Cardiac muscle cell (in vitro differentiated cells and primary cell): ENCODE results near the gene ARL3. TPM values are rescaled to one million over a fixed set of nuclear protein-coding genes. Genes with fewer than 3 reads are reported as not detected.
A peak's percentile ranks its signal among the peaks of the same experiment; 100 is the strongest.

Experiments
- DNase-seq, 2 donors: peaks; one replicate each; pipeline versions ENCODE4 v3.0.0 to v3.0.0-alpha.2; 2010 to 2017; ENCODE audit warnings: low read depth in 1 of 2, low spot score in 1 of 2
- H3K27ac ChIP-seq: fragments of 200-600 bp; sonication (generic); 2 replicates; pipeline ENCODE4 v1.5.1; 2016
- H3K27me3 ChIP-seq: fragments of 200-600 bp; sonication (generic); 2 replicates; pipeline ENCODE4 v1.6.0; 2016; ENCODE audit warnings: control low read depth
- H3K36me3 ChIP-seq: fragments of 200-600 bp; sonication (generic); 2 replicates; pipeline ENCODE4 v1.5.1; 2016; ENCODE audit warnings: control low read depth
- H3K4me1 ChIP-seq: fragments of 200-600 bp; sonication (generic); 2 replicates; pipeline ENCODE4 v1.8.1; 2017; ENCODE audit warnings: low read depth, mild to moderate bottlenecking, mixed run types
- H3K4me3 ChIP-seq: fragments of 200-600 bp; sonication (generic); 2 replicates; pipeline ENCODE4 v1.5.1; 2016; ENCODE audit warnings: mild to moderate bottlenecking
- H3K9me3 ChIP-seq: fragments of 200-600 bp; sonication (generic); 2 replicates; pipeline ENCODE4 v1.5.1; 2017; ENCODE audit warnings: low read depth, mild to moderate bottlenecking, control low read depth
- polyA plus RNA-seq: library from polyadenylated mRNA; unstranded; fragments of >200 nt; fragmentation: Nextera tagmentation; extraction: Ambion mirVana; gene quantifications from 2 replicates; pipeline ENCODE4 v1.2.1, GENCODE V29; 2016
- total RNA-seq: library from RNA; depleted of rRNA; stranded (reverse); fragments of >200 nt; gene quantifications from 2 replicates; pipeline ENCODE4 v1.2.3, GENCODE V29; 2016
- TF ChIP-seq, protein P1 (sequence below): IDR thresholded peaks from 2 replicates; pipeline ENCODE4 v1.5.1; 2012; ENCODE audit warnings: low read depth, mild to moderate bottlenecking, low read length

Gene ARL3
- total and polyA plus RNA-seq, 2 experiments from 2014 or later: 16.3 to 47.3 TPM

DNA sequence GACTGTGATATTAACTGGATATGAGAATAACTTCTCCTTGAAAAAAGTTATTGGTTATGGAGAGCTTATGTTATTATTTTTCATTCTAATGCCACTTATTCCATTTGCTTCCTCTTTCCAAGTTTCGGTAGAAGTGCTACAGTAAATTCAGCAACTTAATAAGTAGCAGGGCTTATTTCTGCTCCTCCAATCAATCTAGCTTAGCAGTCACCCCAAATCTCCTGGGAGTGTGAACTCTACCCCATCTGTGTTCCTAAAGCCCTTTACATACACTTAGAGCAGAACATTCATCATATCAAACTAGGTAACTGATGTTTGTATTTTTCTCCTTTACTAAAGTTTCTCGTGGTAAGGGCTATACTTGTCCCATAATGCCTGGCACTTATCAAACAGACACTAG lies 8.7 kb downstream of the ARL3 start:
- DNase-seq: no peak
- no peaks in the 10 kb centered on the region for H3K9me3 ChIP-seq
- H3K4me3 ChIP-seq: no peak overlapping the region
- H3K4me1 ChIP-seq: peaks cover 7% of the 10 kb centered on the region
- H3K36me3 ChIP-seq: no peaks in the 10 kb centered on the region
- H3K27me3 ChIP-seq: no peaks in the 10 kb centered on the region
- TF ChIP-seq, protein P1, sequence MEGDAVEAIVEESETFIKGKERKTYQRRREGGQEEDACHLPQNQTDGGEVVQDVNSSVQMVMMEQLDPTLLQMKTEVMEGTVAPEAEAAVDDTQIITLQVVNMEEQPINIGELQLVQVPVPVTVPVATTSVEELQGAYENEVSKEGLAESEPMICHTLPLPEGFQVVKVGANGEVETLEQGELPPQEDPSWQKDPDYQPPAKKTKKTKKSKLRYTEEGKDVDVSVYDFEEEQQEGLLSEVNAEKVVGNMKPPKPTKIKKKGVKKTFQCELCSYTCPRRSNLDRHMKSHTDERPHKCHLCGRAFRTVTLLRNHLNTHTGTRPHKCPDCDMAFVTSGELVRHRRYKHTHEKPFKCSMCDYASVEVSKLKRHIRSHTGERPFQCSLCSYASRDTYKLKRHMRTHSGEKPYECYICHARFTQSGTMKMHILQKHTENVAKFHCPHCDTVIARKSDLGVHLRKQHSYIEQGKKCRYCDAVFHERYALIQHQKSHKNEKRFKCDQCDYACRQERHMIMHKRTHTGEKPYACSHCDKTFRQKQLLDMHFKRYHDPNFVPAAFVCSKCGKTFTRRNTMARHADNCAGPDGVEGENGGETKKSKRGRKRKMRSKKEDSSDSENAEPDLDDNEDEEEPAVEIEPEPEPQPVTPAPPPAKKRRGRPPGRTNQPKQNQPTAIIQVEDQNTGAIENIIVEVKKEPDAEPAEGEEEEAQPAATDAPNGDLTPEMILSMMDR: no peak
- H3K27ac ChIP-seq: no peak overlapping the region

GRCh38 chr10:102704915-102705314 lies 9.3 kb downstream of the ARL3 start:
- DNase-seq: peak in 1 of 2 donors; percentile 40
- Histone ChIP-seq H3K9me3 (no peaks in the 10 kb centered on the region), H3K27ac (no peak overlapping the region), H3K36me3 (no peaks in the 10 kb centered on the region), H3K27me3 (no peaks in the 10 kb centered on the region), H3K4me3 (no peak overlapping the region), H3K4me1 (peaks cover under 1% of the 10 kb centered on the region)
- TF ChIP-seq, protein P1: no peak

DNA sequence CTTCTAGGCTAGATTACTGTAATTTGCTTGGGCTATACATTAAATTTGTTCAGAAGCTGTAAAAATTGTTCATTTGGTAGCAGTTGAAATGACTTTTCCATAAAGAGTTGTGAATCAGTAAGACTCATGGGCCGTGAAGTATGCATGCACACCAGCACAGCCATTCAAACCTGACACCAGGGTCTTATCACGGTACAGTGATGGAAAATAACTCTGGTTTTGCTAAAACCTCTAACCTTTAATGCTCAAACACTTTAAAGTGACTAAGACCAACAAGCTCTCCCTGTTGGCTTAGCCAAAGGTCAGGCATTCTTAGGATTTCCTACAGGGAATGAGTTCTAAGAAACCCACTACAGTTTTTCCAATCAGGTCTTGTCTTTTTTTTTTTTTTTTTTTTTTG lies 11.5 kb downstream of the ARL3 start:
- no peak for DNase-seq
- Histone ChIP-seq H3K36me3 (peaks cover 8% of the 10 kb centered on the region), H3K4me3 (no peak overlapping the region), H3K27me3 (no peaks in the 10 kb centered on the region), H3K4me1 (no peaks in the 10 kb centered on the region), H3K27ac (no peak overlapping the region), H3K9me3 (no peaks in the 10 kb centered on the region)
- TF ChIP-seq, protein P1: no peak

DNA sequence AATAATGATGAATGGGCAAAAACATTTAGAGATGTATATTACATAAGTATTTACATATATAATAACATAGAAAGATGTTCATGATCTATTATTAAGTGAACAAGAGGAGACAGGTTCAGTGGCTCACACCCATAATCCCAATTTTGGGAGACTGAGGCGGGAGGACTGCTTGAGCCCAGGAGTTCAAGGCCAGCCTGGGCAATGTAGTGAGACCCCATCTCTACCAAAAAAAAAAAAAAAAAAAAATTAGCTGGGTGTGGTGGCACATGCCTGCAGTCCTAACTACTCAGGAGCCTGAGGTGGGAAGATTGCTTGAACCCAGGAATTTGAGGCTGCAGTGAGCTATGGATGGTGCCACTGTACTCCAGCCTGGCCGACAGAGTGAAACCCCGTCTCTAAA lies 12.4 kb downstream of the ARL3 start:
- Histone ChIP-seq H3K27me3 (no peaks in the 10 kb centered on the region), H3K4me1 (no peaks in the 10 kb centered on the region), H3K9me3 (no peaks in the 10 kb centered on the region), H3K27ac (no peak overlapping the region), H3K36me3 (peaks cover 15% of the 10 kb centered on the region), H3K4me3 (no peak overlapping the region)
- TF ChIP-seq, protein P1: no peak
- DNase-seq: no peak

- H3K27me3 ChIP-seq: no peaks in the 10 kb centered on the region
- H3K9me3 ChIP-seq: no peaks in the 10 kb centered on the region
- no peak for DNase-seq
- TF ChIP-seq, protein P1: no peak
- peaks cover 19% of the 10 kb centered on the region for H3K36me3 ChIP-seq
- no peaks in the 10 kb centered on the region for H3K4me1 ChIP-seq
- H3K27ac ChIP-seq: no peak overlapping the region
- no peak overlapping the region for H3K4me3 ChIP-seq
Measured at GRCh38 chr10:102701272-102701671, 12.9 kb downstream of the ARL3 start.

DNA sequence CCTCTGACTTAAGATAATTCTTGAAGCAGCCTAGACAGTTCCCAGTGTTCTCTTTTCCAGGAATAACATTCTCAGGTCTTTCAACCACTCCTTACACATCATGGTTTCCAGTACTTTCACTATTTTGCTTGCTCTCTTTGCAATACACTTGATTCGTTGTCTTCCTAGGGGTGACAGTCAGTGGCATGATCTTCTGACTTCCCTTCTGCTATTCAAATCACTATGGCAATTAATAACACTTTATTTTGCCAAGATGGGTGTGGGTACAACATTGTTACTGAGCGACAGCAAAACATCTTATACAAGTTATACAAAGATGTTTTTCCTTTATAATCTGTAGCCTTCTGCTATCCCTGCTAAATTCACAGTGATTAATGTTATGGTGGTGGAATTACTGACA lies 15.3 kb downstream of the ARL3 start:
- Histone ChIP-seq H3K4me1 (no peaks in the 10 kb centered on the region), H3K9me3 (no peaks in the 10 kb centered on the region), H3K36me3 (peaks cover 25% of the 10 kb centered on the region), H3K27ac (no peak overlapping the region), H3K27me3 (no peaks in the 10 kb centered on the region), H3K4me3 (no peak overlapping the region)
- no peak for DNase-seq
- TF ChIP-seq, protein P1: no peak
